Adrenal gland (tissue), 12 donors: Measurements from ENCODE around the gene PCGF2. TPM values are rescaled to one million over a fixed set of nuclear protein-coding genes. Genes with fewer than 3 reads are reported as not detected.

ENCODE experiments used
- DNase-seq, 7 donors: peaks; one replicate each; pipeline ENCODE4 v3.0.0-alpha.2; 2019 to 2020
- H3K27ac ChIP-seq, 5 donors: fragments of 200-600 bp; sonication (generic) in 4 of 5; 1 replicate in 3 of 5; 2 replicates in 2 of 5; pipeline versions ENCODE4 v1.5.1 to v1.8.0; 2016 to 2020; ENCODE audit warnings: mild to moderate bottlenecking in 1 of 5
- H3K27me3 ChIP-seq: fragments of 200-600 bp; 2 replicates; pipeline ENCODE4 v1.8.0; 2021
- H3K36me3 ChIP-seq, 2 donors: fragments of 200-600 bp; replicated peaks in 1 of 2; 1 replicate in 1 of 2; 2 replicates in 1 of 2; pipeline versions ENCODE4 v1.5.1 to v1.8.0; 2018 to 2022
- H3K4me1 ChIP-seq, 2 donors: fragments of 200-600 bp; replicated peaks in 1 of 2; 1 replicate in 1 of 2; 2 replicates in 1 of 2; pipeline versions ENCODE4 v1.5.1 to v1.8.0; 2018 to 2021
- H3K4me3 ChIP-seq, 4 donors: fragments of 200-600 bp; sonication (generic) in 3 of 4; one replicate each; pipeline ENCODE4 v1.5.1; 2016 to 2018
- H3K9me3 ChIP-seq, 3 donors: fragments of 200-600 bp; sonication (generic) in 1 of 3; replicated peaks in 1 of 3; 1 replicate in 2 of 3; 2 replicates in 1 of 3; pipeline versions ENCODE4 v1.5.1 to v1.8.0; 2016 to 2021
- POLR2A ChIP-seq, 2 donors: fragments of 450-650 bp; IDR thresholded peaks; one replicate each; pipeline ENCODE4 v1.6.1; 2017; ENCODE audit warnings: antibody characterized with exemption in 2 of 2, mild to moderate bottlenecking in 2 of 2, moderate library complexity in 1 of 2
- WGBS, 4 donors: extraction: QIAGEN DNeasy Blood & Tissue Kit in 2 of 4; methylation state at CpG; one replicate each; pipeline versions ENCODE4 v1.1.5 to v1.1.7; 2013 to 2017; 5-methylcytosine and 5-hydroxymethylcytosine counted together
- intact Hi-C, 2 donors: fragments of 100-400 bp; cut with DNase I; formaldehyde crosslinking; loops; one replicate each; pipeline versions ENCODE4 v1.14.1 to v1.15.0; 2022 to 2023
- polyA plus RNA-seq, 3 donors: library from polyadenylated mRNA; stranded (reverse); fragments of 200-250 nt in 2 of 3; fragments of 350-450 nt in 1 of 3; fragmentation: Illumina TruSeq in 1 of 3; extraction: RNeasy Lipid Tissue Mini Kit (QIAGEN cat#74804) in 1 of 3; gene quantifications; one replicate each; pipeline ENCODE4 v1.2.3, GENCODE V29; 2013 to 2014
- total RNA-seq, 9 donors: library from RNA; depleted of rRNA in 4 of 9; stranded (reverse); fragments of >200 nt in 4 of 9; fragments of 120-200 nt in 1 of 9; fragmentation: NEBNext Ultra II Directional in 1 of 9; extraction: Animal tissue kit (Norgen Biotek cat#: 25700) in 1 of 9; gene quantifications; one replicate each; pipeline versions ENCODE4 v1.1.0 to v1.2.4, GENCODE V29; 2013 to 2023
- TF ChIP-seq, protein P1 (sequence below), 6 experiments: fragments of 450-650 bp in 4 of 6; fragments of 200-600 bp in 2 of 6; sonication (generic) in 1 of 6; IDR thresholded peaks; 1 replicate in 5 of 6; 2 replicates in 1 of 6; pipeline versions ENCODE4 v1.5.1 to v1.8.0; 2016 to 2021; ENCODE audit warnings: antibody characterized with exemption in 6 of 6, mild to moderate bottlenecking in 2 of 6, moderate library complexity in 1 of 6
- donor health status: healthy with polysubstance abuse.
- donor health status: Bipolar disorder and iron deficiency.
- donor health status: DM: yes; HTN: yes; CAD: no.
- donor health status: DM: no; HTN: no; CAD: no.
- donor health status: DM: no; HTN: no; CAD: no.
- donor health status: DM: yes; HTN: yes; CAD: no.

Gene PCGF2
- total and polyA plus RNA-seq, 12 donors: 7.4 to 233 (median 38.9) TPM

DNA sequence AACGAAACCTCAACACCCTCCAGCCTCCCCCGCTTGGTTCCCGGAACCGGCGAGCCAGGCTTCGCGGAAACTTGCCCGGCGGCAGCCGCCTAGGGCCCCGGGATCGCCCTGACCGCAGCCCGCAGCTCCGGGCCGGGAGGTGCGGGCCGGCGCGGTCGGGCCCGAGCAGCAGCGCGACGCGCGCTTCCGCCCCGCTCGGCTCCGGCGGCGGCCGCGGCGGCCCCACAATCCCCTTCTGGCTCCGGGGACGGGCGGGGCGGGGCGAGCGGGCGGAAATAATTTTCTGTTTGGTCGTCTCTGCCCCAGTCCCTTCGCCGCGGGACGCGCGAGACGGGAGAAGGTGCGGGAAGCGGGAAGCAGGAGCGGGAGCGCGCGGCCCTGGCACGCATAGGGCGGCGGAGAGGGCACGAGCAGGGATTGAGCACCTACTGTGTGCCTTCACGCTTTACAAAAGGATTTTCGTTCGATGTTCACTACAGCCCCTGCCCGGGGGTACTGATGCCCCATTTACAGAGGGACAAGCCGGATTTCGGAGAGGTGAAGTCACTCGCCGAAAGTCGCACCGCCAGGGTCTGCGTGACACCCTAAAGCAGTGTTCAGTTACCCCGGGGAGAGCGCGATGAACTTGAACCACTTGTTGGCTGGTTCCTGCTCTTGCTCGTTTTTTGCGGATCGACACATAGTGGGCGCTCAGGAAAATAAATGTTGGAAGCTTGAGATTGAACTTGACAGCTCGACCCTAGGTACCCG lies 45.8 kb downstream of the PCGF2 start:
- intact Hi-C loops: no loop called here
- Histone ChIP-seq H3K27ac (peak overlapping the region; percentile 90 to 99 (median 99)), H3K4me3 (peak overlapping the region in 3 of 4 donors; percentile 62 to 95 (median 74)), H3K9me3 (no peaks in the 10 kb centered on the region), H3K27me3 (no peaks in the 10 kb centered on the region), H3K4me1 (peaks cover 24 to 44% of the 10 kb centered on the region in 2 donors), H3K36me3 (no peaks in the 10 kb centered on the region)
- WGBS, 4 donors: 0% methylated on average over 9 to 81 of the region's 81 CpGs
- peak; percentile 86 to 91 (median 89) for DNase-seq
- TF ChIP-seq, protein P1, sequence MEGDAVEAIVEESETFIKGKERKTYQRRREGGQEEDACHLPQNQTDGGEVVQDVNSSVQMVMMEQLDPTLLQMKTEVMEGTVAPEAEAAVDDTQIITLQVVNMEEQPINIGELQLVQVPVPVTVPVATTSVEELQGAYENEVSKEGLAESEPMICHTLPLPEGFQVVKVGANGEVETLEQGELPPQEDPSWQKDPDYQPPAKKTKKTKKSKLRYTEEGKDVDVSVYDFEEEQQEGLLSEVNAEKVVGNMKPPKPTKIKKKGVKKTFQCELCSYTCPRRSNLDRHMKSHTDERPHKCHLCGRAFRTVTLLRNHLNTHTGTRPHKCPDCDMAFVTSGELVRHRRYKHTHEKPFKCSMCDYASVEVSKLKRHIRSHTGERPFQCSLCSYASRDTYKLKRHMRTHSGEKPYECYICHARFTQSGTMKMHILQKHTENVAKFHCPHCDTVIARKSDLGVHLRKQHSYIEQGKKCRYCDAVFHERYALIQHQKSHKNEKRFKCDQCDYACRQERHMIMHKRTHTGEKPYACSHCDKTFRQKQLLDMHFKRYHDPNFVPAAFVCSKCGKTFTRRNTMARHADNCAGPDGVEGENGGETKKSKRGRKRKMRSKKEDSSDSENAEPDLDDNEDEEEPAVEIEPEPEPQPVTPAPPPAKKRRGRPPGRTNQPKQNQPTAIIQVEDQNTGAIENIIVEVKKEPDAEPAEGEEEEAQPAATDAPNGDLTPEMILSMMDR (IDR thresholded peaks at IDR 0.05): peak in 2 of 6 experiments; percentile 6 to 14
- peak; percentile 50 to 83 for TF ChIP-seq POLR2A (IDR thresholded peaks at IDR 0.05)

DNA sequence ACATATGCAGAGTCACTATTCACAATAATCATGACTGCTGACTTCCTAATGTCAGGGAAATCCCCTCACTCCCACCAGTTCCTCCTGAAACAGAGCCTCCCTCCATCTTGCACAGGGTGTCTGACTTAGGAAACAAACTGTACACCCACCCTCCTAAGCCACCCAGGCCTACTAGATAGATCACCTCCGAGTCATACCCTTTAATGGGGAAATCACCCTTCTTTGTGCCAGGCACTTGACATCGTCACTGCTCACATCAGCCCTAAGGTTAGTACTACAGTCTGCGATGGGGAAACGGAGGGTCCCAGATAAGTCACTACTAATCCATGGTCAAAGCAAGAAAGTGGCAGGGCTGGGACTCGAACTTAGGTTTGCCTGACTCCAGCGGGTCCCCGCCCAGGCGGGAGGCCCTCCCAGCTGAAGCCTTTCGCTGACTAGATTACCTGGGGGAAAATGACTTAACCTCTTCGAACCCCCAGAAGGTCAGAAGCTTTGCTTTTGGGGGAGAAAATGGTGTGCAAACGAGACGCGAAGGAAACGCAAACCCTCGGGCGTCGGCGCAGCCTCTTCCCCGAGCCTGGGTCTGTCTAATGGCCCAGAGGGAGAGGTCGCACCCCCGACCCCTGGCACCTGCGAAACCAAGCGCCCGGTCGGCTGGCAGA lies 46.5 kb downstream of the PCGF2 start:
- peak overlapping the region in 3 of 4 donors; percentile 62 to 95 (median 74) for H3K4me3 ChIP-seq
- peak in 5 of 7 donors; percentile 53 to 74 (median 61) for DNase-seq
- H3K4me1 ChIP-seq: peaks cover 20 to 36% of the 10 kb centered on the region in 2 donors
- intact Hi-C loops: no loop called here
- TF ChIP-seq POLR2A (IDR thresholded peaks at IDR 0.05): no peak
- TF ChIP-seq, protein P1 (IDR thresholded peaks at IDR 0.05): no peak
- no peaks in the 10 kb centered on the region for H3K27me3 ChIP-seq
- WGBS, 4 donors: 2 to 4% (median 3%) methylated on average over 5 to 25 of the region's 25 CpGs
- peak overlapping the region; percentile 90 to 99 (median 99) for H3K27ac ChIP-seq
- H3K36me3 ChIP-seq: no peaks in the 10 kb centered on the region
- H3K9me3 ChIP-seq: no peaks in the 10 kb centered on the region

DNA sequence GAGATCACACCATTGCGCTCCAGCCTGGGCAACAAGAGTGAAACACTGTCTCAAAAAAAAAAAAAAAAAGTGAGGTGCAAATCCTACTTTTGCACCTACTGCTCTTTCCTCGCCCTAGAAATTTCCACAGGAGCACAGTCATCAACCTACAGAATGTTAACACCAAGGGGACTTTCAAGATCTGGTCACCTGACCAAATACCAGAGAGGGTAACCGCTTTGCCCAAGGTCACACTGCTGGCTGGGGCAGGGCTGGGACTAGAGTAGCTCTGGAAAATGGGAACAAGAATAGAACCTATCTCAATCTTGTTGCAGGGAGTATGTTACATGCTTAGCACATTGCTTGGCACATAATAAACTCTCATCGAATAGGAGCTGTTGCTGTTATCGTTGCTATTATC lies 49.4 kb downstream of the PCGF2 start:
- Histone ChIP-seq H3K27ac (peak overlapping the region in 1 of 5 donors; percentile 3), H3K4me1 (peaks cover 22 to 42% of the 10 kb centered on the region in 2 donors), H3K4me3 (no peak overlapping the region), H3K27me3 (no peaks in the 10 kb centered on the region), H3K9me3 (no peaks in the 10 kb centered on the region), H3K36me3 (no peaks in the 10 kb centered on the region)
- DNase-seq: no peak
- WGBS, 4 donors: 63 to 82% (median 75%) methylated on average over 5 of the region's 5 CpGs
- TF ChIP-seq POLR2A (IDR thresholded peaks at IDR 0.05): no peak
- intact Hi-C loops: no loop called here

DNA sequence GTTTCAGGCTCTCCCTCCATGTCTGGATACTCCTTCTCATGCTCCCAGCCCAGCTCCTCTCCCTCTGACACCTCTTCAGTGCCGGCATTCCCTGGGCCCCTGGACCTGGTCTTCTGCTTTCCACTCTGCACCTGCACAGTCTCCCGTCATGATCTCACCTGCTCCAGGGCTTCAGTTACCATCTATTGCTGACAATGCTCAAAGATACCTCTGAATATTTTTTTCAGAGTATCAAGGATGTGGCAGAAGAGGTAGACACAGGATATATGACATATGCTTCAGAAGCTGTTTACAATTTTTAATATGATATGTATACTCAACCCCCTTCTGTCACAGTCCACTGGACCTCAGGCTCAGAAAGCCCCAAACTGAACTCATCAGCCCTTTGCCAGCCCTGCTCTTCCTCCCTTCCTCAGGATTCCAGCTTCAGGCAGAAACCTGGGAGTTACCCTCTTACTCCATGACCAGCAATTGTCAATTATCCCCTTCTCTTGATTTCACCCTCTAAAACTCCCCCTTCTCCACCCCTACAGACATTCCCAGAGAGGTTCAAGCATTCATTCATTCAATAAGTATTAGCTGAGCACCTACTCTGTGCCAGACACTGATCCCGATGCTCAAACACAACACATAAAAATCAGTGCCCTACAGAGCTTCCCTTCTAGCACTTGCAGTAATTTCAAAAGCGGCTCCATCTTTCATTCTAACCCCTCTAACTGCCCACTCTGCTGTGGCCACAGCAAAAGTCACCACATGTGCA lies 50.9 kb downstream of the PCGF2 start:
- H3K36me3 ChIP-seq: no peaks in the 10 kb centered on the region
- H3K4me1 ChIP-seq: peaks cover 29 to 39% of the 10 kb centered on the region in 2 donors
- DNase-seq: no peak
- TF ChIP-seq POLR2A (IDR thresholded peaks at IDR 0.05): no peak
- TF ChIP-seq, protein P1 (IDR thresholded peaks at IDR 0.05): no peak
- H3K27me3 ChIP-seq: no peaks in the 10 kb centered on the region
- 88 to 100% (median 92%) methylated on average over 4 of the region's 4 CpGs for WGBS, 4 donors
- intact Hi-C loops: no loop called here
- H3K27ac ChIP-seq: no peak overlapping the region
- no peaks in the 10 kb centered on the region for H3K9me3 ChIP-seq
- no peak overlapping the region for H3K4me3 ChIP-seq
